LNCaP clone FGC (cell line): Measurements from ENCODE around the gene SERPINA1.

Experiments used
- DNase-seq: peaks from one replicate; pipeline ENCODE4 v3.0.0-alpha.2; 2011; ENCODE audit warnings: low read depth
- H3K4me3 ChIP-seq: 2 replicates; pipeline ENCODE4 v1.5.1; 2011; ENCODE audit warnings: mild to moderate bottlenecking, low read depth, low read length, control low read depth
- CTCF ChIP-seq: IDR thresholded peaks from 2 replicates; pipeline ENCODE4 v1.5.1; 2012; ENCODE audit warnings: mild to moderate bottlenecking; ENCODE audit not compliant: control insufficient read depth, insufficient read depth; ENCODE audit errors: extremely low read depth

SERPINA1 gene

GRCh38 chr14:94367347-94368242 lies 20.8 kb downstream of the SERPINA1 start:
- no peak for TF ChIP-seq CTCF
- no peak for DNase-seq

GRCh38 chr14:94366146-94366915 lies 22.1 kb downstream of the SERPINA1 start, which contains the start of gene SERPINA2:
TSS of gene SERPINA2 (minus strand) at chr14:94366698.
- TF ChIP-seq CTCF: no peak
- no peak for DNase-seq
- H3K4me3 ChIP-seq: no peak within 1 kb of the TSS

More at GRCh38 chr14:94367347-94368242, 20.8 kb downstream of the SERPINA1 start:
- no peak overlapping the region for H3K4me3 ChIP-seq

GRCh38 chr14:94365624-94366023 lies 22.8 kb downstream of the SERPINA1 start:
- DNase-seq: no peak
- TF ChIP-seq CTCF: no peak
- H3K4me3 ChIP-seq: no peak overlapping the region

GRCh38 chr14:94364964-94365363 lies 23.4 kb downstream of the SERPINA1 start:
- no peak overlapping the region for H3K4me3 ChIP-seq
- no peak for TF ChIP-seq CTCF
- no peak for DNase-seq

- no peak for DNase-seq
- no peak overlapping the region for H3K4me3 ChIP-seq
- no peak for TF ChIP-seq CTCF
Measured at GRCh38 chr14:94364037-94364436, 24.4 kb downstream of the SERPINA1 start.

GRCh38 chr14:94363151-94363624 lies 25.2 kb downstream of the SERPINA1 start:
- TF ChIP-seq CTCF: no peak
- DNase-seq: no peak
- H3K4me3 ChIP-seq: no peak overlapping the region
